ENCODE measurements around the gene EFHC2.

Gene EFHC2, protein sequence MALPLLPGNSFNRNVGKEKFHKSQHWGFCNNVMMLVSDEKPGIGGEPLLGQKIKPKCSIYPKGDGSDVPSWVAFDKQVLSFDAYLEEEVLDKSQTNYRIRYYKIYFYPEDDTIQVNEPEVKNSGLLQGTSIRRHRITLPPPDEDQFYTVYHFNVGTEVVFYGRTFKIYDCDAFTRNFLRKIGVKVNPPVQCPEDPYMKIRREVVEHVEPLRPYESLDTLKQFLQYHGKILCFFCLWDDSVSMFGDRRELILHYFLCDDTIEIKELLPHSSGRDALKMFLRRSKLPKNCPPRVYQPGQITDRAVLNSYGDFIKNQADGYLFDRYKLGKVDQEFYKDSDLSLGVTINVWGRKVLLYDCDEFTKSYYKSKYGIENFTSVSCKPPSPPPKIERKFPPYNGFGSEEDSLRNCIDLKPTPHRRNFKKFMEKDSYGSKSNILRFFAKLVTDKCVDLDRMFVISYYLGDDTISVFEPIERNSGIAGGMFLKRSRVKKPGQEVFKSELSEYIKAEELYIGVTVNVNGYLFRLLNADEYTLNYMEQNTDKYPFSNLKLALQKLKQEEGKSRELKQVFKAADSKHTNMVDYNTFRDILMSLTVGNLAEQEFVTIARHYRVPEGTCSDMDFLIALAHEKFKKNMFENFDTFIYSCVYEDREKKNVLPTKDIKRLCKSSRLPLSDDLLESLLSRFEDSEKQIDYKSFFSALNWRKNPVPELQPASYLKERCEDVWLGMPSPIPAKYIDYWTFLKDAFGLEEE

DNA sequence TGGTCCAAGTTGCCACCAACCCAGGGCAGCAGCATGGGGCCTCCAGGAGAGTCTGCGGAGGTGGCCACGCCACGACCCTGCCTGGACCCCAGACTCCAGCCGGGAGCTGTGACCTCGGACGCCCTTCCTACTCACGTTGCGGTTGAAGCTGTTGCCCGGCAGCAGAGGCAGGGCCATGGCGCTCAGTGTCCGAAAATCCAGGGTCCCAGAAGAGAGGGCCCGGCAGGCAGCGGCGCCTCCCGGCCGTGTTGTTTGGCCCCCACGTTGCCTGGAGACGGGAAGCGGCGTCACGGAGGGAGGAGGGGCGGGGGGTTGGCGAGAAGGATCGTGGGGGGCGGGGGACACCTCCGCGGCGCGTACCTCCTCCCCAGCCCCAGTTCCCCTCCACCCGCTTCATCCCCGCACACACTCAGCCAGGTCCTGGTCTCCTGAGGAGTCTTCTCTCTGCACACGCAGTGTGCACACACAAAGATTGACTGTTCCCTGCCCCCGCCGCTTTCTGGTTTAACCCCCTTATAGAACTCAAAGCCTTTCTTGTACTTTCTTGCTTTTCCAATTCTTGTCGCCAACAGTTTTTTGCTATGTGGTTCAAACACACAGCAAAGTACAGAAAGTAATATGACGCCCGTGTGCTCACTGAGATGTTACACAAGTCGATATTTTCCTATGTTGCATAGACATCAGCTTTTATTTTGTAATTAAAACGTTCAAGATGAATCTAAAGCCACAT is at the start of gene EFHC2:
Gene EFHC2, minus strand, starts transcription at position 261 of the 730 bp plus-strand sequence. Its CDS starts 84 bp downstream, at position 177.
- FAIRE-seq: no peak

DNA sequence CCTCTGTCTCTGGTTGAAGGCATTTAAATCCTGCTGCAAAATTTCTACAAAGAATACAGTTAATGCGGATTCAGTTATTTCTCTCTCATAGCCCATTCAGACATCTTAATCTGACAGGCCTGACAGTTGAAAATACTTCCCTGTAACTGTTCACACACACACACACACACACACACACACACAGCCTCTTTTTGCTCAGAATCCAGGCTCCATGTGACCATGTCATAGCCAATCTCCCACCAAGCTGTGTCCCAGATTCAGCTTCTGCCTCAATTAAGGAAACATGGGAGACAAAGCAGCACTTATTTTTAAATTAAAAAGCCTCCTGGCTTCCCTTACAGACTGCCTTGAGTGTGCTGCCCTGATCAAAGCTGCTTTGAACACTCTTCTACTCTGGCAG is 49.3 kb upstream of the EFHC2 start:
- no peak for FAIRE-seq

GRCh38 chrX:44384688-44385338 is 41.3 kb upstream of the EFHC2 start:
- no peak for FAIRE-seq

- no peak for FAIRE-seq
These were observed 39.4 kb upstream of the EFHC2 start for GRCh38 chrX:44382871-44383270.

DNA sequence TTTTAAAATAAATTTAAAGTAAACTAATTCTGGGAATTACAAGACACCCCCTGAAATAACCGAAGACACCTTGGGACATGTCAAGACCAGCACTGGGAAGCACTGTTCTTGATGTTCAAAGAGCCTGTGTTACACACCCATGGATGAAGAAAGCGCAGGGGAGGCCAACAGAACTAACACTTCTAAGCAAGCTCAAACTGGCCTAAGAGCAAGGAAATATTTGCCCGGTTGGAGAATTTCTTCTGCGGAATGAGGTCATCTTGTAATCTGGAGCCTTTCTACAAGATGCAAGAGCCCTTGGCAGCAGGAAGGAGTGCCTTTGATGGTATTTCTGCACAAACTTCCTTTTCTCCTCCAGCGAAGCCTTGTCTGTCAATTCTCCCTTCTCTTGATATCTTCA is 9.3 kb upstream of the EFHC2 start:
- FAIRE-seq: no peak

GRCh38 chrX:44349561-44349960 is 6.1 kb upstream of the EFHC2 start:
- no peak for FAIRE-seq

GRCh38 chrX:44344687-44345086 is 1.2 kb upstream of the EFHC2 start:
- no peak for FAIRE-seq

- no peak for FAIRE-seq
These were observed 722 bp upstream of the EFHC2 start for GRCh38 chrX:44344194-44344593.

DNA sequence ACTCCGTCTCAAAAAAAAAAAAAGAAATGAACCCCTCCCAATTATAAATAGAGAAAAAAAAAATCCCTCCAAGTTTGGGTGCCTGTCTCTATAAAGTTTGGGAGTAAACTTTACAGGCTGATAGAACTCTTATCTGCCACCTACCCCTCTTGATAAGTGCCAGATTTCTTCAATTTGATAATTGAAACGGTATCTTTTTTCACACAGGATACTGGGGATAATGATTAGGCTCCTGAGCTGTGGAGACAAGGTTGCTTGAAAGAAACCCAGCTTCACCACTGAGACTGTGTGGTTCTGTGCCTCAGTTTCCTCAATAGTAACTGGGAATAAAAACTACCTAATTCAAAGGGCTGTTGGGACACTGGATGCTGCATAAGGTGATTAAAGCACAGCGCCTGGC is 606 bp downstream of the EFHC2 start:
- no peak for FAIRE-seq

DNA sequence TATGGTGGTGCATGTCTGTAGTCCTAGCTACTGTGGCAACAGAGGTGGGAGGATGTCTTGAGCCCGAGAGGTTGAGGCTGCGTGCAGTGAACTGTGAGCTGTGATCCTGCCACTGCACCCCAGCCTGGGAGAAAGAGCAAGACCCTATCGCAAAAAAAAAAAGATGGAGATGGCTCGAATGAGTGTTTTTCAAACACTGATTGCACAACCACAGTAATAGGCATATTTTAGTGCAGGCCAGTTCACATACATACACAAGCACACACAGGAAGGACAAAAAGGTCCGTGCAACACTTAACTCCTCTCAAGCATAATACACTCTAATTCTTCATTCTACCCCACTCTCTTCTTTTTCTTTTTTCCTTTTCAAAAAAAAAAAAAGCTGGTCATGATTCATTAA is 5.1 kb downstream of the EFHC2 start:
- FAIRE-seq: no peak

DNA sequence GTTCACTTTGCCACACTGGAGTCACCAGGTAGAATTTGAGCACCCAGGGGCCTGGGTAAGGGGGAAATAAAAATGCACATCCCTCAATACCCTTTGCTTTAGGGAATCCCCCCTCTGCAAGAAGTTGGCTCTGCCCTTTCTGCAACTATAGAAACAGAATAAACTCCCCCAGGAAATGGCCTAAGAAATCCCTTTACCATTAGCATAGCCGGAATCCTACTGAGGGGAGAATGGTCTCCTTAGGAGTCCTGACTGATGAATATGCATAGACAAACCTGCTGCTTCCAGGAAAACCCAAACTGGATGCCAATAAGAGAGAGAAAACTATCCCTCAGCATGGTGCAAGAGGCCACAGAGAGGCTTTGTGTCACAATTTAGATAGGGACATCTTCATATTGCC is 11.0 kb downstream of the EFHC2 start:
- FAIRE-seq: no peak

DNA sequence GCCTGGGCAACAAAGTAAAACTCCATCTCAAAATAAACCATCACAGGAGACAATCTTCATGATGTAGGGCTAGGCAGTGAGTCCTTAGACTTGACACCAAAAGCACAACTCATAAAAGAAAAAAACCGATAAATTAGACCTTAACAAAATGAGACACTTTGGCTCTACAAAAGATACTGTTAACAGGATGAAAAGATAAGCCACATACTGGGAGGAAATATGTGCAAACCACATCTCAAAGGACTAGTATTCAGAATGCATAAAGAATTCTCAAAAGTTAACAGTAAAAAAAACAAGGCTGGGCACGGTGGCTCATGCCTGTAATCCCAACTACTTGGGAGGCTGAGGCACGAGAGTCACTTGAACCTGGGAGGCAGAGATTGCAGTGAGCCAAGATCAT is 13.2 kb downstream of the EFHC2 start:
- no peak for FAIRE-seq

DNA sequence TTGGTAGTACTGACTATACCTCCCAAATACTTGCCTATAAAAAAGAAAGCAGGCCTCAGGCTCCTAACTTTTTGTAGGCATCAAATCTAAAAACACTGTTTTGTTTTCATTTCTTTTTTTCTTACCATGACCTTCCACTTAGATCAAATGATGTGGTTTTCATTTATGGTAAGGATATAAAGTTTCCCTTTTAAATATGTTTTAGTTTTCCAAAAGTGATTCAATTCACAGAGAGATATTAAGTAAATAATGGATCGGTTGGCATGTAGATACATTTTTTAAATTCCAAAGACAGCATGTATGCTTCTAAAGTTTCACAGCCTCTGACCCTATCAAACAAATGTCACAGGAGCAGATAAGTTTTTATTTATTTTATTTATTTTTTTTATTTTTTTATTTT is 23.9 kb downstream of the EFHC2 start:
- FAIRE-seq: no peak

GRCh38 chrX:44317181-44317580 is 26.3 kb downstream of the EFHC2 start:
- FAIRE-seq: no peak

DNA sequence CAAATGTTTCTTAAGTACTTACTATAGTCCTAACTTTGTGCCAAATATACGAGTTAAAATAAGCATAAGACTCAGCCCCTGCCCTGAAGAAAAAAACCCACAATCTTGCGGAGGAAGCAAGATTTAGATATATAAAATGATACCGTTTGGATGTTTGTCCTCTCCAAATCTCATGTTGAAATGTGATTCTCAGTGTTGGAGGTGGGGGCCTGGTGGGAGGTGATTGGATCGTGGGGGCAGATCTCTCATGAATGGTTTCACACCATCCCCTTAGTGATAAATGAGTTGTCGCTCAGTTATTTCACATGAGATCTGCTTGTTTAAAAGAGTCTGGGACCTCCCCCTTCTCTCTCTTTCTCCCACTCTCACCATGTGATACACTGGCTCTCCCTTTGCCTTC is 28.7 kb downstream of the EFHC2 start:
- FAIRE-seq: no peak

- no peak for FAIRE-seq
These were observed 29.2 kb downstream of the EFHC2 start for GRCh38 chrX:44314259-44314734.

- no peak for FAIRE-seq
These were observed 31.1 kb downstream of the EFHC2 start for GRCh38 chrX:44312421-44312820.

DNA sequence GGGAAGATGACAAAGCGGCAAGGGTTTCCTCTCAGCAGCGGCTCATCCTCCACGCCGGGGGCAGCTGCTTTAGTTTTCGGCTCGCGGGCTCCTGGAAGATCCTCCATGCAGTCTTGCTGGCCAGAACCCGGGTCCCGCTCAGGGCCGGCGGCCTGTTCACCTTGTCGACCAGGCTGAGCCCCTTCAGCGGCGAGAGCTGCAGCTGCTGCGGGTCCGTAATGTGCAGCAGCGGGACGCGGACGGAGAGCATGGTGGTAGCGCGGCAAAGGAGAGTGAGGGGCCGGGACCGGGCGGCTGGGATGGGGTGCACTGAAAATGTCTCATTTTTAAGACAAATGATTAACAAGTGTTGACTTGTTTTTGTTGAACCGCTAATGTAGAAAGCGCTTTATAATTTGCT is 33.2 kb downstream of the EFHC2 start:
- no peak for FAIRE-seq

DNA sequence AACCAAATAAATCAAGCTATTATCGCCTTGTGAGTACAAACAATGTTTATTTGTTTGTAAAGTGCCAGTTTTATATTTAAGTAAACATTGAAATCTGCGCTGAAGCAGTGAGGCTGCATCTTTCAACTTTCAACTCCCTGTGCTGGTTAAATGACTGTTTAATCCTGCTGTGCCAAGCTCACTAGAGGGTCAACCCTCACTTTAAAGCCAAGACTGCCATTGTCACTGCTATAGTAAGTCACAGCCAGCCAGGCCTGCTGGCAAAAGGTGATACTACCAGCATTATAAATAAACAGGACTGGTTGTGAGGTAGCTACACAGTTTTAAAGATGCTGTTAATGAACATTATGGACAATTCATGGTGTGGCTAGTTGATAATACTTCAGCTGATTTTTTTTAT is 34.6 kb downstream of the EFHC2 start:
- FAIRE-seq: no peak

DNA sequence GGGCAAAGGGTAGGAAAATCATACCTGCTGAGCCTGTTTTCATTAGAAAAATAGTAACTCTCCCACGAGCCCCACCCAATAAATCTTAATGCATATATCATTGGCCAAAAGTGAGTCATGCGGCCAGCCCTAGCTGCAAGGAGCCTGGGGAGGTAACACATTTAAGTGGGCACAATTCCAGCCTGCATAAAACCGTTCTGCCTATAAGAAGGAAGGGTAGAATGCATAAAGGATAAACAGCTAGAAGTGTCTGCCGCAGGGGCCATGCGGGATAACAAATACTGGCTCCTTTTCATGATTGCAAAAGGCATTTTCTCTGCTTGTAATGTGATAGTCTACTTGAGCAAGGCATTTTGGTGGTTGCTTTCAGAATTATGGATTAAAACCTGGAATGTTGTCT is 37.1 kb downstream of the EFHC2 start:
- no peak for FAIRE-seq

GRCh38 chrX:44305921-44306320 is 37.6 kb downstream of the EFHC2 start:
- FAIRE-seq: no peak

DNA sequence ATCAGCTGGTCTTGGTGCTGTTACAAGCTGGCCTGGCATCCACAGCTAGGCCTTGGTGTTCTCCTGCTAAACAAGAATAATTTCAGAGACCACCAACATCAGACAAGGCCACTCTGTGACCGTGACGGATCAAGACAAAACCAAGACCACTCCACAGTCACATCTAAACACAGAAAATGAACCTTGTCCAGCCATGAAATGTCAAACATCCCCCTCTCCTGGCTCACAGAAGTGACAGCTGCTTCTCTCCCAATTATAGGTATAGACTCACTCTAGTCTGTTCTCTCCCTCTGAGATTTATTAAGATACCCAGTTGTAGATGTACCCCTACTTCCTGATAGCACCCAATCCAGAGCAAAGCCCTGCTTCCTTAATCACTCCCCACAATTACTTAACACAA is 40.4 kb downstream of the EFHC2 start:
- no peak for FAIRE-seq

GRCh38 chrX:44299177-44299576 is 44.3 kb downstream of the EFHC2 start:
- FAIRE-seq: no peak

Data from colon (tissue), 2 donors.